ENCODE measurements around the gene C2CD4C.
"Not testable (repeated sequence)": the region's sequence is repeated elsewhere in the genome, so short reads cannot be mapped to it uniquely, and the experiment has no call there.

C2CD4C gene

GRCh38 chr19:389935-390289, 19.0 kb downstream of the C2CD4C start:
- TF ChIP-seq CTCF (IDR thresholded peaks at IDR 0.05; ENCODE audit: insufficient read depth, low read depth, low read length, missing control alignments): no peak
- H3K4me3 ChIP-seq (ENCODE audit: low read length): no peak overlapping the region

GRCh38 chr19:389255-389934, 19.6 kb downstream of the C2CD4C start:
- no peak for DNase-seq (ENCODE audit: low read depth)

More at GRCh38 chr19:389935-390289, 19.0 kb downstream of the C2CD4C start:
- no peak for DNase-seq (ENCODE audit: low read depth)

GRCh38 chr19:388691-389090, 20.3 kb downstream of the C2CD4C start:
- no peak for DNase-seq (ENCODE audit: low read depth)
- no peak overlapping the region for H3K4me3 ChIP-seq (ENCODE audit: low read length)
- TF ChIP-seq CTCF (IDR thresholded peaks at IDR 0.05; ENCODE audit: insufficient read depth, low read depth, low read length, missing control alignments): no peak

More at GRCh38 chr19:389255-389934, 19.6 kb downstream of the C2CD4C start:
- TF ChIP-seq CTCF (IDR thresholded peaks at IDR 0.05; ENCODE audit: insufficient read depth, low read depth, low read length, missing control alignments): no peak
- H3K4me3 ChIP-seq (ENCODE audit: low read length): no peak overlapping the region

- no peak for TF ChIP-seq CTCF (IDR thresholded peaks at IDR 0.05; ENCODE audit: insufficient read depth, low read depth, low read length, missing control alignments)
- DNase-seq (ENCODE audit: low read depth): no peak
- H3K4me3 ChIP-seq (ENCODE audit: low read length): no peak overlapping the region
These were observed 21.2 kb downstream of the C2CD4C start for GRCh38 chr19:387777-388176.

- DNase-seq (ENCODE audit: low read depth); H3K4me3 ChIP-seq (ENCODE audit: low read length): not testable (repeated sequence)
These were observed 22.2 kb downstream of the C2CD4C start for GRCh38 chr19:386632-387301.

GRCh38 chr19:386189-386588, 22.8 kb downstream of the C2CD4C start:
- H3K4me3 ChIP-seq (ENCODE audit: low read length); DNase-seq (ENCODE audit: low read depth): not testable (repeated sequence)

GRCh38 chr19:384799-385169, 24.2 kb downstream of the C2CD4C start:
- no peak for DNase-seq (ENCODE audit: low read depth)
- no peak for TF ChIP-seq CTCF (IDR thresholded peaks at IDR 0.05; ENCODE audit: insufficient read depth, low read depth, low read length, missing control alignments)
- H3K4me3 ChIP-seq (ENCODE audit: low read length): no peak overlapping the region
